IPS-11a (cell line): ENCODE results near the gene KCNK10.

Experiments used
- H3K4me3 ChIP-seq: one replicate; pipeline ENCODE4 v1.5.1; 2013; ENCODE audit warnings: low read depth, low read length, control low read depth

The KCNK10 gene

DNA sequence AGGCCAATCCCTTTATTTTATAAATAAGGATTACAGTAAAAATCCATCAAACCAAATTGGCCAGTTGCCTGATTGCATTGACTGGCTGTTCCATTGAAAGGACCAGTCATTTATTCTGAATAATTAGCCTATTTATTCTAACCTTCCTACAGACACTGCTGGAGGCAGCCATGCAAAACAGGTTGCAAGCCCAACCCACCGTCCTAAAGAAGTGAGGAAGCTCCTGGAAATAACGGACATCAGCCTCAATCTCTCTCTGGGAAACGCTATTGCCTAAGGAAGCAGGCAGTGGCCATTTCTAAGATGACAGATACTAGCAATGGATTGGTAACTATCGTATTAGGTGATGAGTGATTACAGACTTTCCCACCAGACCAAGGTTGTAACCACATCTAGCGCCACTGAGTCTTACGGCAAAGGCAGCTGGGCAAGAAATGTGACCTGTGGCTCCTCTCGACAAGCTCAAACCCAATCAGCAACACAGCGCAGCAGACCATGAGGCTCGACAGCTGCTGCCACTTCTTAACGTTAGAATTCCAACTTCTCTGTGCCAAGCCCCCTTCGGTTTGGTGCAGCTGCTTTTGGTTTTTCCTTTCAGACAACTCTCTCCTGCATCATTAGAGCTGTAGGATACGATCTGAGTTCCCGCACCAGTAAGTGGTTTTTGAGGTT, 134.2 kb downstream of the KCNK10 start:
- H3K4me3 ChIP-seq, result no peak overlapping the region

DNA sequence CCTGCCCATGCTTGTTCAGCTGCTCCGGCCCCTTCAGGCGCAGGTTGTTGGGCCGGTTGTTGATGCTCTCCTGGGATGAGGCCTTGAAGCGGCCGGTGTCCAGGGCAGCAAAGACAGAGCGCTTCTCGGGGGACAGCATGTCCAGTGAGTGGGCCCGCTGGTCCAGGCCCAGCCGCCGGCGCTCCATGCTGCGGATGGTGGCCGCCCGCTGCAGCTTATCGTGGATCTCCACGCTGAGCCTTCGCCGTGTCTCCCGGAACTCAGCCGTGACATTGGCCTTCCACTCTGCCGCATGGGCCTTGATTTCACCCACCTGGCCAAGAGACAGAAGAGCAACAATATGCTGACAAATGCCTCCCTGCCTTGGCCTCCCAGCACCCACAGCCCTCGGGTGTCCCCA, 137.2 kb downstream of the KCNK10 start:
- no peak overlapping the region for H3K4me3 ChIP-seq

DNA sequence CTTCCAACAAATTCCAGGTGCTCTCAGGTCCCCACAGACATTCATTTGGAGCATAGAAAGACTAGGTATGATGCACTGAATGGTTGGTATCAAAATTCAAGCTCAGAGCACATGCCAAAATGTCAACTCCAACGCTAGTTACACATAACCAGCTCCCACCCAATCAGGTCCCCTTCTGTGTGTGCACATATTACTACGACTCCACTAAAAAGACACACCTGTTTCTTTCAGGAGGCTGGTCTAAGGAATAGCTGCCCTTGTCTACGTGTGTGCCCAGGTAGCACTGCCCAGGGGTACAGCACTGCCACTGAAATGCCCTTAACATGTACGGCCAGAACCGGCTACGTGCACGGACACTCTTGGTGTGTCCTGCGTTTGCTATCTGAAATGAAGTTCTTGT, 138.1 kb downstream of the KCNK10 start:
- H3K4me3 ChIP-seq, result no peak overlapping the region

DNA sequence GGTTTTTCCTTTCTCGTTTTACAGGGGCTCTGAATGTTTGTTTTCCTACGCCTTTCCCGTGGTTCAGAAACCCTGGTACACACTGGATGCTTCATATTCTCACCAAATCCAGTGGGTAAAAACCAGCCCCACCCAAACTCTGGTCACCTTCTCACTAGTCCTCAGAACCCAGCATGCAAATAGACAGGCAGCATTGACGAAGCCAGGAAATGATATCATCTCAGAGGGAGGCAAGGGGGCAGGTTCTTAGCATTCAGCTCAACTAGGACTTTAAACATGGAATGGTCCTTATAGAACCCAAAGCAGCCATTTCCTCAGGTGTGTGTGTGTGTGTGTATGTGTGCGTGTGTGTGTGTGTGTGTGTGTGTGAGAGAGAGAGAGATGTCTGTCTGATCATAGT, 142.0 kb downstream of the KCNK10 start:
- H3K4me3 ChIP-seq, result no peak overlapping the region

DNA sequence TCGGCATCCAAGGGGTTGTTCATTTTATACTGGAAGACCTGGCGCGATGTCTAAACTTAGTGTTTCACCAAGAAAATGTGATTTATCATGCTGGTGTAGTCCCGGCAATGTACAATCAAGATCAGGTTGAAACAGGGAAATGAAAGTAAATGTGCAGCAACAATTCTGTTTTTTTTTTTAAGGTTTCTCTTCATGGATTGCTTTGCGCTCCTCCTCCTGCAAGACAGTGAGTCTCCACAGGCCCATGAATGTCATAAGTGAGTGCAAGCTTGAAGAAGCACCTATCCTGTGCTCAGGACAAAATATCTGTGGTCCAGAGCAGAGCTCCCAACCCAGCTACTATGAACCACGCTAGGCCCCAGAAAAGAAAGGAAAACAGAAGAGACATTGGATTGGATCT, 143.4 kb downstream of the KCNK10 start:
- H3K4me3 ChIP-seq, result no peak overlapping the region

DNA sequence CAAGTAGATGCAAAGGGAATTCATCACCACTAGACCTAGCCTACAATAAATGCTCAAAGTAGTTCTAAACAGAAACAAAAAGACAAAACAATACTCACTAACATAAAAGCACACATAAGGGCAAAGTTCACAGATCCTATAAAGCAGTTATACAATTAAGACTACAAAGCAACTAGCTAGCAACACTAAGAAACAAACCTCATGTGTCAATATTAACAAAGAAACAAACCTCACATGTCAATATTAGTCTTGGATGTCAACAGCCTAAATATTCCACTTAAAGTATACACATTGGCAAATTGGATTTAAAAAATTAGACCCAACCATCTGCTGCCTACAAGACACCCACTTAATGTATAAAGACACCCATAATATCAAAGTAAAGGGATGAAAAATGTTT, 152.7 kb downstream of the KCNK10 start:
- H3K4me3 ChIP-seq, result no peak overlapping the region

- H3K4me3 ChIP-seq, result no peak overlapping the region
Measured at GRCh38 chr14:88168498-88169165, 154.4 kb downstream of the KCNK10 start.

DNA sequence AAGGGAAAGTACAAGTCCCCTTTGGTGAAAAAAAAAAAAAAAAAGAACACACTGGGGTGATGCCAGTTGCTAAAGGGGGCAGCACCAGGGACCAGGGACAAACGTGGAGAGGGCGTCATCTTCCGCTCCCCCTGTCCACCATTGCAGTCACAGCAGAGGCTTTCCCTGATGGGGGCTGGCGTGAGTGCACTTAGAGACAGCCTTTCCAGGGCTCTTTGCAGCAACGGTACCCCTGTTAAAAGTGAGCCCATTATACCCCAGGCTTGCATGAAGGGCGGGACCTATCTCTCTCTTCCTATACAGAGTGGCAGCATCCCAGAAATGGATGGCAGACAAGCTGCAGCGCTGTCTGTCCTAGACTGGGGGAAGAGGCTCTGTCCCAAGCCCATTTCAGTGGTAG, 155.0 kb downstream of the KCNK10 start:
- no peak overlapping the region for H3K4me3 ChIP-seq

DNA sequence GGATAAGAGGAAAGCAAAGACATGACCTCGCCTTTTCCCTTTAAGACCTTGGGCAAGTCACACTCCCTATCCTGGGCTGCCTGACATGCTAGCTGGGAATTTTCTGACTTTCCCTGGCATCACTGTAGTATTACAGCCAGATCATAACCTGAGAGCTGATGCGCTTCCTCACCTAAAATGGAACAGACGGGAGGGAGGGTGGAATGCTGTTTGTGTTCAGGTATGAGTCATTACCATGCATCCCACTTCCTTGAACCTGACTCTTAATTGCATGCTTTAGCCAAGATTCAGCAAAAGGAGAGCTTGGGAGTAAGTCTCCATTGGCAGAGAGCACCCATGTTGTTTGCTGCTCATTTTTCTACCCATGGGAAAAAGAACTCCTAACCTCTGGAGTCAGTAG, 156.5 kb downstream of the KCNK10 start:
- no peak overlapping the region for H3K4me3 ChIP-seq

GRCh38 chr14:88164906-88165534, 158.0 kb downstream of the KCNK10 start:
- no peak overlapping the region for H3K4me3 ChIP-seq

GRCh38 chr14:88163731-88164255, 159.3 kb downstream of the KCNK10 start:
- H3K4me3 ChIP-seq, result no peak overlapping the region

- no peak overlapping the region for H3K4me3 ChIP-seq
Measured at GRCh38 chr14:88156127-88156526, 166.9 kb downstream of the KCNK10 start.

DNA sequence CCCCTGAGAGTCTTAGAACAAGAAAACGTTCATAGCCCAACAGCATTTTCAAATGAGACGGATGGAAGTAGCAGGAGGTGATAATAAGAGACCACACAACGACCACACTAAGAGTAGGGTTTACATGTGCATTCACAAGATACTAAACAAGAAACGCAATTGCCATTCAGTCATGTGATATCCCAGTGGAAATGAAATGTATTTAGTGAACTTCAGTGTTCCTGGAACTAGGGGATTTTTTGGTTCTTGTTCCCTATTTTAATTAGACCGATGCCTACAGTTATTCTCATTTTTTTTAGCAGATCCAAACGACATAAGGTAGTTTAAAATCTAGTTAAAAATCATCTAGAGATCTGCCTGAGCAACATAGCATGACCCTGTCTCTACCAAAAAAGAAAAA, 168.1 kb downstream of the KCNK10 start:
- no peak overlapping the region for H3K4me3 ChIP-seq

DNA sequence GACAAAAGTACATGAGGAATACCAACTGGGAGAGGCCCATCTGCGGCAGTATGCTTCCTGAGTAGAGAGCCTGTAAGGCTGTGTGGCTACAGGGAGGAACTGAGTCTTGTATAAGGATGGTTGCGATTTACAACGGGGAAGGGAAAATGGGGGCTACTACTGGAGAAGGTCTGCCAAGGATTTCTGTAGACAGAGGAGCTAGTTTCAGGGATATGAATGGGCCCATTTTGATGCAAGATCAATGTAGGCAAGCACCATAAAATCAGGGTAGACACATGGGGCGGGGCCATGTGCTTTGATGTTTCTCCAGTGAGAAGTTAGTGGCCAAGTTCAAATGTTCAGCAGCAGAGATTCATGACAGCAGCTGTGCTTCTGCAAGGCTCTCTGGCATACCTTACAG, 168.7 kb downstream of the KCNK10 start:
- no peak overlapping the region for H3K4me3 ChIP-seq

DNA sequence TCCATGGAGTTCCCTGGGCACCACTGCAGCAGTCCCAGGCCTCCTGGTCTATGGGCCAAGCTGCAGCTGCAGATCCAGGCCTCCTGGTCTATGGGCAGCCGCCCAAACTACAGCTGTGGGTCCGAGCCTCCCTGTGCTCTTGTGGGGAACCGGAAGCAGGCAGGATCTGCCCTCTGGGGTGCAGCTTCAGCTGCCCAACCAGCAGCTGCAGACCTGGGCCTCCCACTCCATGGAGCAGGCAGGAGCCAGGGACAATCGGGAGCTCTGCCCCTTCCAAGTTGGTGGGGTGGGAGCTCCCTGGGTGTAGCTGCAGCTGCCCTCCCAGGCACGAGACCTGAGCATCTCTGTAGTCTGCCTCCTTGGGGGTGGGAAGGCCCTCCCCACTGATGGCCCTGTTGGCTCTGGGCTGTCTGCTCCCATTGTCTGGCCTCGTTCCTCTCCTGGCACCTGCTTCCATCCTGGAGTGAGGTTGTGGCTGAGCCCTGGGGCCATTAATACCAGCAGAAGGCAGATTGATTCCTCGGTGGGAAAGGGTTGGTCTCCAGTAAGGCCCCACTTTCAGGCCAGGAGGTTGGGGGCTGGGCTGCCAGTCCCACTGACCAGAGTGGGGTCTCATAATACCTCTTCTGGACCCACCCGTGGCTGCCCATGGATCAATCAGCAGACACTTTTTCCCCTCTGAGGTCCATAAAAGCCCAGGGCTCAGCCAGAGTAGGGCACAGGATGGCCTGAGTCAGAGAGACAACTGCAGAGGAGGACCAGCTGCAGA, 176.0 kb downstream of the KCNK10 start:
- no peak overlapping the region for H3K4me3 ChIP-seq

DNA sequence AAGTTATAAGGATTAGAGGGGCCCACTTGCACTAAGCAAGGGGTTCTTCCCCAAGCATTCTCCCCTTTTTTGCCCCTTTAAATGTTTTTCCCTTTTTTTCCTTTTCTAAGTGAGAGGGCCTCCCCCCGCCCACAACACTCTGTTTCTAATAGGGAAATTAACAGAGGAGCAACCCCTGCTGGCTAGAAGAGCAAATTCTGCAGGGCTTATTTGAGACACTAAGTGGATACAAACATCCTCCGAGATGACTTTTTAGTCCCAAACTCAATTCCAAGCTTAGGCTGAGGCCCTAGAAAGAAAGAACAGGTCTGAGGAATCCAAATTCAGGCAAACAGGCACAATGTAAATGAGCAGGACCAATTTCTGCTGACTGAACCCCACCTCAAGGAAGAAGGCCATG, 179.3 kb downstream of the KCNK10 start:
- H3K4me3 ChIP-seq, result no peak overlapping the region

GRCh38 chr14:88142997-88143396, 180.1 kb downstream of the KCNK10 start:
- H3K4me3 ChIP-seq, result no peak overlapping the region

- H3K4me3 ChIP-seq, result no peak overlapping the region
Measured at GRCh38 chr14:88140874-88141273, 182.2 kb downstream of the KCNK10 start.

DNA sequence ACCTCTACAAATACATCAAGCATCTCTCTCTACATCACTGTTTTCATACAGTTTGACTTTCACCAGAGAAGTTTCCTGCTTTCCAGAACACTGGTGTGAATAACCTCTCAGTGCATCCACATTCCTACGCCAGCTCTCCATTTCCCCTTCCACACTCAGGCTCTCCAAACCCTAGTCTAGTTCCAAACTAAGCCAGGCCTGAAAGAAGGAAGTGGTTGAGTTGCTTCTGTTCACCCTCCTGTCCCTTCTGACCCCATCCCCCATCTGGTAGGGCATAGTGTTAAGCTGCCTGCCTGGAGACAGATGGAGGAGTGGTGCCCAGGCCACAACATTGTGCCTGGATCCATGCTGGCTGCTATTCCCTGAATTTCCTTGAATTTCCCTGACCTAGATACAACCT, 185.7 kb downstream of the KCNK10 start:
- H3K4me3 ChIP-seq, result no peak overlapping the region
